Duodenal mucosa (tissue), 2 donors: ENCODE results near the gene TXNDC11.

Source experiments
- H3K27ac ChIP-seq: one replicate; pipeline ENCODE4 v1.7.0; 2013; ENCODE audit warnings: low read depth, low read length
- H3K27me3 ChIP-seq, 2 donors: one replicate each; pipeline ENCODE4 v1.7.0; 2013; ENCODE audit warnings: low read length in 2 of 2, control low read depth in 1 of 2; ENCODE audit not compliant: insufficient read depth in 2 of 2, control insufficient read depth in 1 of 2
- H3K36me3 ChIP-seq, 2 donors: one replicate each; pipeline ENCODE4 v1.7.0; 2013; ENCODE audit warnings: low read length in 2 of 2, control low read depth in 1 of 2; ENCODE audit not compliant: insufficient read depth in 2 of 2, control insufficient read depth in 1 of 2
- H3K4me1 ChIP-seq, 2 donors: one replicate each; pipeline ENCODE4 v1.7.0; 2013; ENCODE audit warnings: low read length in 2 of 2, control low read depth in 1 of 2; ENCODE audit not compliant: insufficient read depth in 2 of 2, control insufficient read depth in 1 of 2
- H3K4me3 ChIP-seq, 2 donors: one replicate each; pipeline ENCODE4 v1.7.0; 2013; ENCODE audit warnings: low read length in 2 of 2, low read depth in 1 of 2
- H3K9ac ChIP-seq, 2 donors: one replicate each; pipeline ENCODE4 v1.7.0; 2013; ENCODE audit warnings: low read length in 2 of 2, low read depth in 1 of 2
- H3K9me3 ChIP-seq, 2 donors: one replicate each; pipeline ENCODE4 v1.7.0; 2013; ENCODE audit warnings: low read length in 2 of 2, control low read depth in 1 of 2; ENCODE audit not compliant: control insufficient read depth in 1 of 2

The TXNDC11 gene

GRCh38 chr16:11737713-11738112 lies 4.9 kb downstream of the TXNDC11 start:
- no peak overlapping the region for H3K9ac ChIP-seq
- no peaks in the 10 kb centered on the region for H3K27me3 ChIP-seq
- H3K27ac ChIP-seq, result no peak overlapping the region
- H3K36me3 ChIP-seq, result peaks cover 12 to 41% of the 10 kb centered on the region in 2 donors
- H3K4me3 ChIP-seq, result peak overlapping the region in 1 of 2 donors; percentile 26
- H3K4me1 ChIP-seq, result peaks cover 49 to 52% of the 10 kb centered on the region in 2 donors
- H3K9me3 ChIP-seq, result no peaks in the 10 kb centered on the region

GRCh38 chr16:11736903-11737302 lies 5.8 kb downstream of the TXNDC11 start:
- Histone ChIP-seq H3K4me1 (peaks cover 57 to 60% of the 10 kb centered on the region in 2 donors), H3K9ac (no peak overlapping the region), H3K27me3 (no peaks in the 10 kb centered on the region), H3K4me3 (no peak overlapping the region), H3K9me3 (no peaks in the 10 kb centered on the region), H3K27ac (no peak overlapping the region), H3K36me3 (peaks cover 15 to 49% of the 10 kb centered on the region in 2 donors)

GRCh38 chr16:11735787-11736186 lies 6.9 kb downstream of the TXNDC11 start:
- Histone ChIP-seq H3K27ac (no peak overlapping the region), H3K36me3 (peaks cover 19 to 60% of the 10 kb centered on the region in 2 donors), H3K4me1 (peaks cover 64 to 65% of the 10 kb centered on the region in 2 donors), H3K9ac (peak overlapping the region in 1 of 2 donors; percentile 12), H3K27me3 (no peaks in the 10 kb centered on the region), H3K9me3 (no peaks in the 10 kb centered on the region), H3K4me3 (no peak overlapping the region)

- H3K36me3 ChIP-seq, result peaks cover 19 to 72% of the 10 kb centered on the region in 2 donors
- no peak overlapping the region for H3K27ac ChIP-seq
- H3K9ac ChIP-seq, result peak overlapping the region in 1 of 2 donors; percentile 39
- peaks cover 55 to 57% of the 10 kb centered on the region in 2 donors for H3K4me1 ChIP-seq
- no peak overlapping the region for H3K4me3 ChIP-seq
- H3K9me3 ChIP-seq, result no peaks in the 10 kb centered on the region
- no peaks in the 10 kb centered on the region for H3K27me3 ChIP-seq
Measured at GRCh38 chr16:11734653-11735043, 8.0 kb downstream of the TXNDC11 start.

- H3K9ac ChIP-seq, result no peak overlapping the region
- H3K27me3 ChIP-seq, result no peaks in the 10 kb centered on the region
- H3K9me3 ChIP-seq, result no peaks in the 10 kb centered on the region
- no peak overlapping the region for H3K27ac ChIP-seq
- peaks cover 20 to 77% of the 10 kb centered on the region in 2 donors for H3K36me3 ChIP-seq
- H3K4me3 ChIP-seq, result no peak overlapping the region
- H3K4me1 ChIP-seq, result peaks cover 50 to 56% of the 10 kb centered on the region in 2 donors
Measured at GRCh38 chr16:11734025-11734652, 8.5 kb downstream of the TXNDC11 start.

GRCh38 chr16:11731222-11731621 lies 11.4 kb downstream of the TXNDC11 start:
- H3K4me1 ChIP-seq, result peaks cover 48 to 56% of the 10 kb centered on the region in 2 donors
- H3K9me3 ChIP-seq, result no peaks in the 10 kb centered on the region
- H3K9ac ChIP-seq, result no peak overlapping the region
- peaks cover 23 to 85% of the 10 kb centered on the region in 2 donors for H3K36me3 ChIP-seq
- H3K27me3 ChIP-seq, result no peaks in the 10 kb centered on the region
- no peak overlapping the region for H3K4me3 ChIP-seq
- no peak overlapping the region for H3K27ac ChIP-seq

- H3K36me3 ChIP-seq, result peaks cover 21 to 80% of the 10 kb centered on the region in 2 donors
- no peaks in the 10 kb centered on the region for H3K9me3 ChIP-seq
- H3K9ac ChIP-seq, result no peak overlapping the region
- no peak overlapping the region for H3K4me3 ChIP-seq
- no peaks in the 10 kb centered on the region for H3K27me3 ChIP-seq
- H3K27ac ChIP-seq, result no peak overlapping the region
- H3K4me1 ChIP-seq, result peaks cover 40 to 50% of the 10 kb centered on the region in 2 donors
Measured at GRCh38 chr16:11729787-11730186, 12.9 kb downstream of the TXNDC11 start.

GRCh38 chr16:11727796-11728543 lies 14.7 kb downstream of the TXNDC11 start:
- Histone ChIP-seq H3K4me3 (no peak overlapping the region), H3K27ac (no peak overlapping the region), H3K27me3 (no peaks in the 10 kb centered on the region), H3K9me3 (no peaks in the 10 kb centered on the region), H3K36me3 (peaks cover 17 to 74% of the 10 kb centered on the region in 2 donors), H3K4me1 (peaks cover 32 to 40% of the 10 kb centered on the region in 2 donors), H3K9ac (no peak overlapping the region)

- H3K36me3 ChIP-seq, result peaks cover 15 to 63% of the 10 kb centered on the region in 2 donors
- no peak overlapping the region for H3K4me3 ChIP-seq
- no peaks in the 10 kb centered on the region for H3K27me3 ChIP-seq
- peaks cover 12 to 36% of the 10 kb centered on the region in 2 donors for H3K4me1 ChIP-seq
- H3K9me3 ChIP-seq, result no peaks in the 10 kb centered on the region
- H3K9ac ChIP-seq, result no peak overlapping the region
- H3K27ac ChIP-seq, result no peak overlapping the region
Measured at GRCh38 chr16:11726008-11726407, 16.6 kb downstream of the TXNDC11 start.

- Histone ChIP-seq H3K4me1 (peaks cover 9 to 34% of the 10 kb centered on the region in 2 donors), H3K36me3 (peaks cover 18 to 63% of the 10 kb centered on the region in 2 donors), H3K4me3 (no peak overlapping the region), H3K27ac (no peak overlapping the region), H3K9me3 (no peaks in the 10 kb centered on the region), H3K9ac (no peak overlapping the region), H3K27me3 (no peaks in the 10 kb centered on the region)
Measured at GRCh38 chr16:11725457-11725856, 17.2 kb downstream of the TXNDC11 start.
